PC-9 (cell line): ENCODE results near the gene LBHD2. TPM values are rescaled to one million over a fixed set of nuclear protein-coding genes. Genes with fewer than 3 reads are reported as not detected.

Experiments used
- BruUV-seq: library from RNA; stranded (reverse); fragments of 400-500 nt; replicated peaks from 2 replicates; lab custom pipeline; 2021; lab: Mats Ljungman, UMichigan
- CTCF ChIA-PET: fragments of 300-600 bp; sonication (Branson Sonifier 250); formaldehyde crosslinking; loops from one replicate; lab custom pipeline; 2022; ENCODE audit warnings: antibody characterized with exemption; lab: Charles Lee
- POLR2A ChIA-PET: fragments of 300-600 bp; sonication (Branson Sonifier 250); formaldehyde crosslinking; loops from one replicate; lab custom pipeline; 2022; ENCODE audit warnings: antibody characterized with exemption; ENCODE audit not compliant: unreplicated experiment; lab: Charles Lee
- DNase-seq, 2 experiments: peaks; one replicate each; pipeline versions ENCODE4 v3.0.0 to v3.0.0-alpha.2; 2015 to 2022; ENCODE audit warnings: mixed read lengths in 1 of 2
- H2AFZ ChIP-seq: fragments of 200-600 bp; sonication (generic); 2 replicates; pipeline ENCODE4 v1.8.1; 2017; ENCODE audit warnings: antibody characterized with exemption
- H3F3A ChIP-seq: fragments of 200-600 bp; sonication (generic); 2 replicates; pipeline ENCODE4 v1.8.1; 2017; ENCODE audit warnings: antibody characterized with exemption, mild to moderate bottlenecking, low read depth; ENCODE audit not compliant: insufficient read depth
- H3K27ac ChIP-seq: fragments of 200-600 bp; sonication (generic); 2 replicates; pipeline ENCODE4 v1.6.1; 2016; ENCODE audit warnings: mixed run types
- H3K27me3 ChIP-seq: fragments of 200-600 bp; sonication (generic); 2 replicates; pipeline ENCODE4 v1.6.1; 2016; ENCODE audit warnings: low read depth, mixed run types; ENCODE audit not compliant: insufficient read depth
- H3K36me3 ChIP-seq: fragments of 200-600 bp; sonication (generic); 2 replicates; pipeline ENCODE4 v1.6.1; 2016; ENCODE audit warnings: low read depth, mixed run types
- H3K4me1 ChIP-seq: fragments of 200-600 bp; sonication (generic); replicated peaks from 2 replicates; pipeline ENCODE4 v1.6.1; 2016; ENCODE audit warnings: mixed run types; ENCODE audit not compliant: insufficient read depth
- H3K4me2 ChIP-seq: fragments of 200-600 bp; sonication (generic); 2 replicates; pipeline ENCODE4 v1.6.1; 2017; ENCODE audit warnings: mixed run types
- H3K4me3 ChIP-seq: fragments of 200-600 bp; sonication (generic); 2 replicates; pipeline ENCODE4 v1.6.1; 2016; ENCODE audit warnings: mixed run types
- H3K79me2 ChIP-seq: fragments of 200-600 bp; sonication (generic); 2 replicates; pipeline ENCODE4 v1.6.1; 2017; ENCODE audit warnings: low read depth, mixed run types
- H3K9me2 ChIP-seq: fragments of 200-600 bp; sonication (generic); 2 replicates; pipeline ENCODE4 v1.8.1; 2017; ENCODE audit warnings: mild to moderate bottlenecking; ENCODE audit not compliant: insufficient read depth
- H3K9me3 ChIP-seq: fragments of 200-600 bp; sonication (generic); 2 replicates; pipeline ENCODE4 v1.8.1; 2016; ENCODE audit warnings: low read depth; ENCODE audit not compliant: insufficient read depth
- H4K20me1 ChIP-seq: fragments of 200-600 bp; sonication (generic); 2 replicates; pipeline ENCODE4 v1.8.1; 2017; ENCODE audit not compliant: insufficient read depth
- EZH2 ChIP-seq: fragments of 200-600 bp; sonication (generic); IDR thresholded peaks from 2 replicates; pipeline ENCODE4 v1.8.0; 2017; ENCODE audit warnings: antibody characterized with exemption, low read depth
- intact Hi-C: fragments of 100-400 bp; cut with micrococcal nuclease; formaldehyde crosslinking; loops from one replicate; pipeline ENCODE4 v1.10.0; 2022; ENCODE audit not compliant: unreplicated experiment
- total RNA-seq: library from RNA; stranded (reverse); gene quantifications from 2 replicates; pipeline ENCODE4 v1.2.3, GENCODE V29; 2021
- TF ChIP-seq, protein P1 (sequence below): fragments of 200-600 bp; sonication (generic); conservative IDR thresholded peaks from 2 replicates; pipeline ENCODE4 v1.6.1; 2017; ENCODE audit warnings: mixed run types, antibody characterized with exemption, mild to moderate bottlenecking, moderate library complexity

LBHD2 gene
- total RNA-seq, 1 experiment from 2014 or later: 0.52 TPM

DNA sequence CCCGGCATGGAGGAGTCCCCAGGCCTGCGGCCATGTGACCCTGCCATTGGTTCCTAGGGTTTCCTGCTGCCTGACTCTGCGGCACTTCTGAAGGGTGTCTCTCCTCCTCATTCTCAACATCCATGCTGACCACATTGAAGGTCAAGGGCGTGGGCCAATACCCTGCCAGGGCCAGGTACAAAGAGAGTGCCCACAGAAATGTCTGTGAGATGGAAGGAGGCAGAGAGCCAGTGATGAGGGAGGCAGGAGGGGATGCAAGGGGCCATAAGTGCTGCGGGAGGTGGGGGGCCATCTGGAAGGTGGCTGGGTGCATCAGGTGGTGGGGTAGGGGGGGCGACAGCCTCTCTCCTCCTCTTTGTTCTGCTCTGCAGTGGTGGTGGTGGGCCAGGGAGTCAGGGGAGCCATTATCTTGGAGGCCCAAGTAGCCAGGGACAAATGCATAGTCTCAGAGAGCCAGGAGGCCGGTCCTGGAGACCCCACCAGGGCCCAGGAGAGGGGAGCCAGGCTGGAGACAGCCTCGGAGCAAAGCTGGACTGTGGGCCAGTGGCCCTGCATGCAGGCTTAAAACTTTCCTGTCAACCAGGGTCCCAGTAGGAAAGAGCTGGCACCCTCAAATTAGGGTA lies 13.6 kb upstream of the LBHD2 start:
- H4K20me1 ChIP-seq: no peaks in the 10 kb centered on the region
- H3F3A ChIP-seq: peaks cover 67% of the 10 kb centered on the region
- no peak overlapping the region for H3K4me3 ChIP-seq
- H3K27me3 ChIP-seq: no peaks in the 10 kb centered on the region
- no peaks in the 10 kb centered on the region for H3K79me2 ChIP-seq
- H2AFZ ChIP-seq: no peak overlapping the region
- TF ChIP-seq EZH2: no peak
- TF ChIP-seq, protein P1, sequence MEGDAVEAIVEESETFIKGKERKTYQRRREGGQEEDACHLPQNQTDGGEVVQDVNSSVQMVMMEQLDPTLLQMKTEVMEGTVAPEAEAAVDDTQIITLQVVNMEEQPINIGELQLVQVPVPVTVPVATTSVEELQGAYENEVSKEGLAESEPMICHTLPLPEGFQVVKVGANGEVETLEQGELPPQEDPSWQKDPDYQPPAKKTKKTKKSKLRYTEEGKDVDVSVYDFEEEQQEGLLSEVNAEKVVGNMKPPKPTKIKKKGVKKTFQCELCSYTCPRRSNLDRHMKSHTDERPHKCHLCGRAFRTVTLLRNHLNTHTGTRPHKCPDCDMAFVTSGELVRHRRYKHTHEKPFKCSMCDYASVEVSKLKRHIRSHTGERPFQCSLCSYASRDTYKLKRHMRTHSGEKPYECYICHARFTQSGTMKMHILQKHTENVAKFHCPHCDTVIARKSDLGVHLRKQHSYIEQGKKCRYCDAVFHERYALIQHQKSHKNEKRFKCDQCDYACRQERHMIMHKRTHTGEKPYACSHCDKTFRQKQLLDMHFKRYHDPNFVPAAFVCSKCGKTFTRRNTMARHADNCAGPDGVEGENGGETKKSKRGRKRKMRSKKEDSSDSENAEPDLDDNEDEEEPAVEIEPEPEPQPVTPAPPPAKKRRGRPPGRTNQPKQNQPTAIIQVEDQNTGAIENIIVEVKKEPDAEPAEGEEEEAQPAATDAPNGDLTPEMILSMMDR: no peak
- H3K27ac ChIP-seq: no peak overlapping the region
- no peak overlapping the region for H3K4me2 ChIP-seq
- no TSS peak for BruUV-seq
- ChIA-PET CTCF (interaction anchor here (0.6 to 0.7 kb wide), 2 partner anchors 42 to 67 kb away, joined by 3 to 7 read pairs; no protein-coding TSS in a partner anchor), POLR2A (no interaction called here)
- peaks cover 81% of the 10 kb centered on the region for H3K4me1 ChIP-seq
- DNase-seq: no peak
- H3K9me3 ChIP-seq: no peaks in the 10 kb centered on the region
- no peaks in the 10 kb centered on the region for H3K36me3 ChIP-seq
- no peaks in the 10 kb centered on the region for H3K9me2 ChIP-seq
- intact Hi-C loops: loop anchor here (2.0 to 10.0 kb wide), 4 partner anchors 98 to 376 kb away; partner anchors contain the start of gene TRAF3

DNA sequence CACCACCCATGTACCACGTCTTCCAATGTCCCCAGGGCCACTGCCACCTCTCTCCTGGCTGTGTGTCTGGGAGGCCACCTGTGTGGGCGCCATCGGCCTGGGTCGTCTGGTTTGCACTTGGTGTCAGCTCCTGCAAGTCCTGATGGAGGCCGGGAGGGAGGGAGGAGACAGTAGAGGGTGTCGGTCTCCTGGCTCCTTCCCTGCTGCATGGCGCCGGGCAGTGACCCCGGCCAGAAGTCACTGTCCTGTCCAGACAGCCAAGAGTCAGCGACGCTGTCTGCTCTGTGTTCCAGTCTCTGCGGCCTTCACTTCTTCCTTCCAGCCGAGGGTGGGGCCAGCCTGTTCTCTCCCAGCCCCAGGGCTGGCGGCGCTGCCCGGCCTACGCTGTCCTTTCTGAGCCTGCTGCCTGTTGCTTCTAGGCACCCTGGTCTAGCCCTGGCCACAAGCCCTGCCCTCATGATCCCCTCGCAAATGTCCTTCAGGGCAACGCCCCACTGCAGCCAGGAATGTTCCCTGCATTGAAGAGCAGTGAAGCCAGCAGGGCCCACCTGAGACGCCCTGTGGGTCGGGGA lies 13.0 kb upstream of the LBHD2 start:
- peaks cover 62% of the 10 kb centered on the region for H3F3A ChIP-seq
- no peaks in the 10 kb centered on the region for H3K9me3 ChIP-seq
- H2AFZ ChIP-seq: no peak overlapping the region
- POLR2A ChIA-PET: interaction anchor here (0.6 kb wide), 1 partner anchor 94 kb away, joined by 3 read pairs; no protein-coding TSS in a partner anchor
- intact Hi-C loops: loop anchor here (2.0 to 10.0 kb wide), 4 partner anchors 98 to 376 kb away; partner anchors contain the start of gene TRAF3
- peak overlapping the region; percentile 17; the same call in 1 of the 2 replicates for H3K27ac ChIP-seq
- H3K4me1 ChIP-seq: peaks cover 77% of the 10 kb centered on the region
- TSS peak; percentile 40 for BruUV-seq
- peak overlapping the region; percentile 39 for H3K4me2 ChIP-seq
- no peaks in the 10 kb centered on the region for H3K79me2 ChIP-seq
- DNase-seq: peak; percentile 36 to 60
- TF ChIP-seq, protein P1: no peak
- TF ChIP-seq EZH2: no peak
- H3K27me3 ChIP-seq: no peaks in the 10 kb centered on the region
- no peaks in the 10 kb centered on the region for H3K36me3 ChIP-seq
- CTCF ChIA-PET: interaction anchor here (0.6 kb wide), 1 partner anchor 225 kb away, joined by 4 read pairs; no protein-coding TSS in a partner anchor
- H3K9me2 ChIP-seq: no peaks in the 10 kb centered on the region
- H3K4me3 ChIP-seq: no peak overlapping the region
- H4K20me1 ChIP-seq: no peaks in the 10 kb centered on the region

DNA sequence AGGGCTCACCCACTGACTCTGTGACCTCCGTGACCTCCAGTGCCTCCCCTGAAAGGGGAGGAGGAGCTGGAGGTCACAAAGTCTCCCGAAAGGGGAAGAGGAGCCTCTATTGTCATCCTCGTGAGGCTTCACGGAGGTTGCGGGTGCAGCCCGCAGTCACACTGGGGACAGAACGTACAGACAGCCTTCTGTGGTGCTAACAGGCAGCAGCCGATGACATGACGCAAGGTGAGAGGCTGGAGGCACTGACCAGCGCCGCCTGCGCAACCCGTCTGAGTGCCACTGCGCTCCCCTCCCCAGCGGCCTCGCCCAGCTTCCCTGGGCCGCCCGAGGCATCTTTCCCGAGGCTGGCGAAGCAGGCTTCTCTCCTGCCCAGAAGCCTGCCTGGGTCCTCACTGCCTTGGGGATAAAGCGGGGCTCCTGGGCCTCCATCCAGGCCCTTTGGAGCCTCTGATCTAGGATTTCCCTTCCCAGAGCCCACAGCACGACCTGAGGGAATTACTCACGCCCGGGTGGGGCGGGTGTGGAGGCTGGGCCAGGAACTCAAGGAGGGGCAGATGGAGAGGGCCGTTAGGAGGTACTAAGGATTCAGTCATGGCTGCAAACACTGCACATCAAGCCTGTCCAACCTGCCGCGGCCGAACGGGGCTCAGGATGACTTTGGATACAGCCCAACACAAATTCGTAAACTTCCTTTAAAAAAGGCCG lies 12.3 kb upstream of the LBHD2 start:
- H3K27me3 ChIP-seq: no peaks in the 10 kb centered on the region
- H3K9me2 ChIP-seq: no peaks in the 10 kb centered on the region
- no peak overlapping the region for H3K4me3 ChIP-seq
- peaks cover 74% of the 10 kb centered on the region for H3K4me1 ChIP-seq
- no peaks in the 10 kb centered on the region for H4K20me1 ChIP-seq
- no peak overlapping the region for H2AFZ ChIP-seq
- peaks cover 60% of the 10 kb centered on the region for H3F3A ChIP-seq
- H3K79me2 ChIP-seq: no peaks in the 10 kb centered on the region
- CTCF ChIA-PET: interaction anchor here (0.6 kb wide), 1 partner anchor 224 kb away, joined by 4 read pairs; no protein-coding TSS in a partner anchor
- no peaks in the 10 kb centered on the region for H3K9me3 ChIP-seq
- no peaks in the 10 kb centered on the region for H3K36me3 ChIP-seq
- TF ChIP-seq, protein P1: no peak
- TF ChIP-seq EZH2: no peak
- POLR2A ChIA-PET: interaction anchor here (0.6 kb wide), 1 partner anchor 95 kb away, joined by 3 read pairs; no protein-coding TSS in a partner anchor
- peak overlapping the region; percentile 17; the same call in 1 of the 2 replicates for H3K27ac ChIP-seq
- intact Hi-C loops: loop anchor here (2.0 to 10.0 kb wide), 4 partner anchors 99 to 377 kb away; partner anchors contain the start of gene TRAF3
- peak; percentile 61 to 93 for DNase-seq
- peak overlapping the region; percentile 39 for H3K4me2 ChIP-seq
- no TSS peak for BruUV-seq
